DMS 273 treated with DMSO at 0.1 percent for 48 hours (cell line): ENCODE data around the gene PRPH.
"Not testable (repeated sequence)": the region's sequence is repeated elsewhere in the genome, so short reads cannot be mapped to it uniquely, and the experiment has no call there.

Source experiments
- DNase-seq: peaks from one replicate; lab custom pipeline; 2025; lab: John Stamatoyannopoulos, UW

PRPH gene

GRCh38 chr12:49333778-49334177, 38.8 kb downstream of the PRPH start:
- DNase-seq = not testable (repeated sequence)

DNA sequence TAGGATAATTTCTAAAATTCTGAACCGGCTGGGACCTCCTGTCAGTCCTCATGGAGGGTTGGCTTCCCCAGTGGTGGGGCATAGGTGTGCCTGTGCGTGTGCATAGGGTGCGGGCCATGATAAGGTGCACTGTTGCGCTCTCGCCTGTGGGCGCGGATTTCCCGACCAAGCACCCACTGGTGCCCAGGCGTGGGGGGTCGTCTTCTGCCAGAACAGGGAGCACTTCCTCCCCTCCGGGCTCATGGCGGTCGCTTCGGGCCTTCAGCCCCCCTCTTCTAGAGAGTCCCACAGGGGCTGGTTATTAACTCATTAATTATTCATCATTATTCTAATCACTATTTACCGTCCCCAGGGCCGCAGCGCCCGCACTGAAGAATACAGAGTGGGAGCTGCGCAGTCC, 39.3 kb downstream of the PRPH start:
- DNase-seq = no peak

DNA sequence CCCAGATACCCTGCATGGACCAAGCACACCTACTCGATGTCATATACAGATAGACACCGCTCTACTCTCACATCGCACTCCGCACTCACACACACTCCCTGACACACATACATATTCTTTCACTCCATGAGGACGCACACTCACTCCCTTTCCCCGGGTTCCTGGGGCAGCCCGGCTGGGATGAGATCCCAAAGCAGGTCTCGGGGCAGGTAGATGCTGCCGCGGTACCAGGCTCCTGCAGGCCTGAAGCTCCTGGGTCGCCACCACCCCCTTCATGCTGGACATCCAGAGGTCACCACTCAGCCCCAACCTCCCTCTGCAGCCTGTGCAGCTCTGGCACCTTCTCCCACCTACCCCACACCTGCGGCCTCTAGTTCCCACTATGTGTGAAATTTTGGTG, 39.7 kb downstream of the PRPH start:
- no peak for DNase-seq

GRCh38 chr12:49335118-49335954, 40.4 kb downstream of the PRPH start:
- DNase-seq = no peak

GRCh38 chr12:49335955-49336644, 41.2 kb downstream of the PRPH start:
- DNase-seq = no peak

DNA sequence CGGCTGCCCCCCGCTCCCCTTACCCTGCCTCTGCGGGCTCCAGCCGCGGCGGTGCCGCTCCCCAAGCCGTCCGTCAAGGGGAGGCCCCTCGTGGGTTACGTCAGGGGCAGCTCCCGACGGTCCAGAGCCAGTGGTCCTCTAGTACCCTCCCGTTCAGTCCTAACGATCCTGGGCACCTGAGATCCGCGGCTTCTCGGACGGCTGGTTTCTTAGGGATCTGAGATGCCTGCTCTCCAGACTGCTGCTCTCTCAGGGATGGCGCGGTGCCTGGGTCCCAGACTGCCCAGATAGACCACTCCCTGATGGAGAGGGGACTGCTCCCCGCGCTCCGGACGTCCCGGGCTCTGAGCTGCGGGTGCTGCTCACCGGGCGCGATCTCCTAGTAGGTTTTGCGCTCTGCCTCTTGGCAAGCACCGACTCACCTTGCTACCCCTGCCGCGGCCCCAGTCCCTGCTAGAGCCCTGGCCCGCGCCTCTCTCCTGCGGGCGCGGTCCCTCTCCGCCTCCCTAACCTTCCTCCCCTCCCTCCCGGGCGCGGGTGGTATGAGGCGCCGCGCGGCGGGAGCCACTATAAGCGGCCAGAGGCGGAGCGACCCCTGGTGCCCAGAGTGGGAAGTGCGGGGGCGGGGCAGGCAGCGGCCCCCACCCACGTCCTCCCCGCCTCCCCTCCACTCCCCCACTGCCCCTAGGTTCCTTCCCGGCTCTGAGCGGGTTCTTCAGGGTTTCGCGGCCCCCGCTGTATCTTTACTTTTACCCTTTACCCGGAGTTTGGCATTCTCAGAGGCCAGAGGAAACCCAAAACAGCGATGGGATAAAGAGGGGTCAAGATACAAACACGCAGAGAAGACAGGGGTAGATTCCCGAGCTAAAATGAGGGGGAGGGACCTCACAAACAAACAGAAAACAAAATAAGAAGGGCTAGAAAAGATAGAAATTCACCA, 42.0 kb downstream of the PRPH start, which contains the start of gene C1QL4:
Gene C1QL4 (minus strand): TSS at position 544 of the 940 bp plus-strand sequence. CDS start 711 bp downstream, outside the sequence.
- DNase-seq = no peak

GRCh38 chr12:49338830-49339463, 44.0 kb downstream of the PRPH start:
- no peak for DNase-seq

DNA sequence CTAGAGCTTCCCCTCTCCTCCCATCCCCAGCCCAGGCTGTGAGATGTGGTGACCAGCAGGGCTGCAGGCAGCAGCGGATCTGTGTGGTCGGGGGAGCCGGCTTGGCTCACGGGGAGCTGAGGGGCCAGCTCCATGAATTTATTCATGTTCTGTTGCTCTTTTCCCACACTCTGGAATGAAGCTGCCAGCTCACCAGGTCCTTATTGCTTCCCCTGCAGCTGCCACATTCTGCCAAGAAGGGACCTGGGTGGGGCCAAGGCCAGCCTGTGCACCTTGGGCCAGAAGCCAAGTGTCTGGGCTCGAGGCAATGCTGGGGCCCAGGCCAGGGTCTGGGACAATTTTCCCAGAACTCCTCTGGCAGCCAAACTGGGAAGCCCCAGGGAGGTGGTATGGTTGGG, 44.5 kb downstream of the PRPH start:
- no peak for DNase-seq

- DNase-seq = no peak
Measured at GRCh38 chr12:49340095-49340870, 45.3 kb downstream of the PRPH start.

DNA sequence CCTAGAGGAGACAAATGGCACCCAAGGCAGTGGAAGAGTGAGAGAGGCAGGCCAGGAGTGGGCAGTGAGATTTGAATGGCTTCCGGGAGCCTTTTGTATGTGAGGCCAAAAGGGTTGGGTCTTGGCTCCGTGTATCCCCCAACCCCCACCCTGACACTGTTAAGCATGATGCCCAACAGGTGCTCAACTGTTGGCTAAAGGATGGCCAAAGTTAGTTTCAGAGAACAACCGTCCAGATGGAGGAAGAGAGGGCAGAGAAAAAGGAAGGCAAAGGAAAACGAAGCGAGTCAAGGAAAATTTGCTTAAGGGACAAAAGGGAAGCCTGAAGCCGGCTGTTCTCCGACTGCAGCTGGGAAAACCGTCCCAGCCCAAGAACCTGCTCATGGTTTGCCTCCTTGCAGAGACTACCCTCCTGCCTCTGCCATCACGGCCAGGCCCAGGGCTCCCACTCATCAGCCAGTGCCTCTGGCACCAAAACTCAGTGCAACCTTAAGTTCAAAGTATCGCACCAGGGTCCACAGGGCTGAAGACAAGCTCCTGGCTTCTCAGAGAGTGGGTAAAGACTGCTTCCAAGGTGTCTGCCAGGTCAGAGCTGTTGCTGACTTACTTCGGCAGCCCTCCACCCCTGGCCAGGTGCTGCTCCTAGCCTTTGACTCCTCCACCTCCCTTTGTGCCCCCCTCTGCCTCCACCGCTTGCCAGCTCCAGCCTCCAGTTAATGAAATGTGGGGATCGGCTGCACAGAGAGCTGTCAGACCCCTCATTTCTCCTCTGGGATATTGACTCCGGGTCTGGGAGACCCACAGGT, 46.2 kb downstream of the PRPH start:
- DNase-seq = no peak

- DNase-seq = no peak
Measured at GRCh38 chr12:49341777-49342065, 46.8 kb downstream of the PRPH start.

DNA sequence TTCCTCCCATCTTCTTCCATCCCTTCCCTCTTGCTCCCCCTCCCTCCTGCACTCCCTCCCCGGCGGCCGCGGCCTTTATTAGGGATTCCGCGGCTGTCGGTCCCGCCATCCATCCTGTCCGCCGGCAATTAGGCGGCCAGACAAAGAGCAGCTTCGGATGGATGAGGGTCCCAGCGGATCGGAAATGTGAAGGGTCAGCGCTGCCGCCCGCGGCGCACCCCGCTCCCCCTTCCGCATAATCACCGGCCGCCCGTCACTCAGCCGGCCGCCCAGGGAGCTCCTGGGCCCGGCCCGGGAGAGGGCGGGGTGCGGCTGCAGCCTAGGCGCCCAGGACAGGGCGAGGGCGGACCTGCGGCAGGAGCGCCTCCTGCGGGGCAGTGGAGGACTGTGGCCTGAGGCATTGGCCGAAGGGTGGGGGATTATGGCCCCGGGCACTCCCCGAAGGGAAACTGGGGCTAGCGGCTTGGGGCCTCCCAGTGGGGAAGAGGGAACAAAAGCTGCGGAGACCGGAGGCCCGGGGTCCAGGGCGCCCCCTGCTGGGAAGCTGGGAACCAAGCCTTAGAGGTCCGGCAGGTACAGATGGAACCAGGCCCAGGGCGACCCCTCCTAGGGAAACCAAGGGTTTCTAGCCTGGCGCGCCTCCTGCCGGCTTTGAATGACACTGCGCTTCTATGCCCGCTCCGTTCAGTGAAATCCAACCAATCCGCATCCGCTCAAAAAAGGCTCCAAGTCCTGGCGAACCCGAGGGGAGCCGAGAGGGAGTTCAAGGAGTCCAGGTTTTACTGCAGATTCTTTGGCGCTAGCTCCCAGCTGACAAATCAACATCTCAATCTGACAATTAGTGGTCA, 47.3 kb downstream of the PRPH start:
- no peak for DNase-seq

GRCh38 chr12:49342914-49343731, 48.2 kb downstream of the PRPH start:
- DNase-seq = no peak

GRCh38 chr12:49344486-49345050, 49.6 kb downstream of the PRPH start:
- DNase-seq = no peak

DNA sequence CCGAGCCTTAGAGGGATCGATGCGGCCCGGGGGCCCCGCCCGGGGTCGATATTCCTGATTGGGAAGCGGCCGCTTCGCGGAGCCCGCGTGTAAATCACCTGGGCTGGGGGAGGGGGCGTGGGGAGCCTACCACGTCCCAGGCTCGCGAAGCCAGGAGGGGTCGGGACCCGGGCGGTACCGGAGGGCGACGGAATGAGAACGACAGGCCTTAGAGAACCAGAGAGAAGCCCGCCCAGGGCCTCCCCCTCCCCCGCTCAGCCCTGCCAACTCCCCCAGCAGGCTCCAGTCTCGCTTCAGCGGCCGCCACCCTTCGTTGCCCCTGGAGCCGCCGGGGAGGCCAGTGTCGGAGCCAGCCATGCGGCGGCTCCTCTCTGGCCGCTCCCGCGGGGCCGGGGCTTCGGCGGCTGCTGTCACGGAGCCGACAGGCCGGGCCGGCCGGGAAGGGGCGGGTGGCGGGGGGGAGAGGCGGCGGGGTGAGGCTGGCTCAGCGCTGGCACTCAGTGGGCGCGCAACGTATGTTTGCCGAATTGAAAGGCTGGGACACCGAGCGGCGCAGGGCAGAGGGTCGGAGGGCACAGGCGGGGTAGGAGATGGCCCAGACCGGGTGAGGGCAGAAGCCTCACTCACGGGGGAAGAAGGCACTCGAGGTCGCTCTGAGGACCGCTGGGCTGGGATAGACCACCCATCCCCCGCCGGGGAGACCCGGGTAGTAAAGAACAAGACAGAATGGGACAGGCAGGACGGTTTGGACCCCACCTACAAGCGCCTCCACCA, 50.3 kb downstream of the PRPH start:
- no peak for DNase-seq

GRCh38 chr12:49345825-49346658, 51.1 kb downstream of the PRPH start:
- DNase-seq = no peak
